Upper lobe of left lung (tissue), 6 donors: Measurements from ENCODE around the gene PHKB. TPM values are rescaled to one million over a fixed set of nuclear protein-coding genes. Genes with fewer than 3 reads are reported as not detected.

ENCODE experiments used
- ATAC-seq, 2 donors: fragments of 200-7000 bp; cut with Tn5 transposase; one replicate each; pipeline ENCODE4 v1.9.1; 2022; ENCODE audit warnings: mild to moderate bottlenecking in 2 of 2, moderate library complexity in 2 of 2; ENCODE audit not compliant: low FRiP score in 2 of 2
- DNase-seq, 2 donors: peaks; one replicate each; pipeline ENCODE4 v3.0.0-alpha.2; 2019 to 2020
- H3K27ac ChIP-seq, 4 donors: fragments of 200-600 bp; sonication (generic); one replicate each; pipeline ENCODE4 v1.5.1; 2016 to 2019
- H3K27me3 ChIP-seq, 4 donors: fragments of 200-600 bp; sonication (generic); one replicate each; pipeline ENCODE4 v1.5.1; 2017 to 2019
- H3K36me3 ChIP-seq, 4 donors: fragments of 200-600 bp; sonication (generic); one replicate each; pipeline ENCODE4 v1.5.1; 2016 to 2019
- H3K4me1 ChIP-seq, 4 donors: fragments of 200-600 bp; sonication (generic); one replicate each; pipeline ENCODE4 v1.5.1; 2018 to 2019
- H3K4me3 ChIP-seq, 4 donors: fragments of 200-600 bp; sonication (generic); one replicate each; pipeline ENCODE4 v1.5.1; 2017 to 2019; ENCODE audit warnings: mild to moderate bottlenecking in 2 of 4, moderate library complexity in 1 of 4
- H3K9me3 ChIP-seq, 4 donors: fragments of 200-600 bp; sonication (generic); one replicate each; pipeline ENCODE4 v1.5.1; 2018 to 2019
- EP300 ChIP-seq, 4 donors: sonication (generic); formaldehyde crosslinking; IDR thresholded peaks; one replicate each; pipeline ENCODE4 v1.5.1; 2017; ENCODE audit warnings: antibody characterized with exemption in 4 of 4, control low read depth in 2 of 4
- POLR2A ChIP-seq, 4 donors: fragments of 450-650 bp; IDR thresholded peaks; one replicate each; pipeline ENCODE4 v1.5.1; 2016 to 2017; ENCODE audit warnings: antibody characterized with exemption in 4 of 4, mild to moderate bottlenecking in 2 of 4
- POLR2AphosphoS5 ChIP-seq, 2 donors: sonication (generic); formaldehyde crosslinking; IDR thresholded peaks; one replicate each; pipeline ENCODE4 v1.5.1; 2017; ENCODE audit warnings: antibody characterized with exemption in 2 of 2
- WGBS, 2 donors: methylation state at CpG; one replicate each; pipeline ENCODE4 v1.1.5; 2017 to 2018; 5-methylcytosine and 5-hydroxymethylcytosine counted together
- total RNA-seq, 6 donors: library from RNA; depleted of rRNA in 4 of 6; stranded (reverse); fragments of >200 nt in 4 of 6; gene quantifications; one replicate each; pipeline versions ENCODE4 v1.1.0 to v1.2.1, GENCODE V29; 2016 to 2021
- TF ChIP-seq, protein P1 (sequence below), 6 experiments: fragments of 450-650 bp in 4 of 6; fragments of 200-600 bp in 2 of 6; sonication (generic) in 2 of 6; IDR thresholded peaks; one replicate each; pipeline ENCODE4 v1.5.1; 2016 to 2019; ENCODE audit warnings: antibody characterized with exemption in 6 of 6
- donor health status: DM: no; HTN: no; CAD: no; lungs with moderate emphysema.
- donor health status: DM: no; HTN: yes; CAD: no; lungs with severe emphysema.

Gene PHKB
- total RNA-seq, 6 donors from 2014 or later = 63.0 to 135 (median 78.5) TPM

DNA sequence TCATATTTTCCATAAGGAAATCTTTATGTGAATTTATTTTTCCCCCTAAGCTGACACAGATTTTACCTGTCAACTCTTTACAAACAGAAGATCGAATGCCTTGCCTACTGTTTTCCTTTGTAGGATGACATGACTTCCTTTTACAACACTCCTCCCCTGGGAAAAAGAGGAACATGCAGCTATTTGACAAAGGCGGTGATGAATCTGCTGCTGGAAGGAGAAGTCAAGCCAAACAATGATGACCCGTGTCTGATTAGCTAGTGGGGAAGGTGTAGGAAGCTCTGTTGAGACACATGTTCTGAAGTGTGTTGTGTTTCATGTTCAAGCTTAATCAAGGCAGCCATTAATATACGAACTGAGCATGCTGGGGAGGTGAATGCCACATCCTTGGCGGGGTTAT lies 238.0 kb downstream of the PHKB start:
- Histone ChIP-seq H3K27me3 (no peaks in the 10 kb centered on the region), H3K9me3 (no peaks in the 10 kb centered on the region), H3K4me1 (no peaks in the 10 kb centered on the region), H3K36me3 (peaks cover 18 to 58% (median 34%) of the 10 kb centered on the region in 4 donors), H3K27ac (no peak overlapping the region), H3K4me3 (no peak overlapping the region)
- no peak for TF ChIP-seq POLR2AphosphoS5 (IDR thresholded peaks at IDR 0.05)
- no peak for TF ChIP-seq EP300 (IDR thresholded peaks at IDR 0.05)
- no peak for TF ChIP-seq POLR2A (IDR thresholded peaks at IDR 0.05)
- TF ChIP-seq, protein P1, sequence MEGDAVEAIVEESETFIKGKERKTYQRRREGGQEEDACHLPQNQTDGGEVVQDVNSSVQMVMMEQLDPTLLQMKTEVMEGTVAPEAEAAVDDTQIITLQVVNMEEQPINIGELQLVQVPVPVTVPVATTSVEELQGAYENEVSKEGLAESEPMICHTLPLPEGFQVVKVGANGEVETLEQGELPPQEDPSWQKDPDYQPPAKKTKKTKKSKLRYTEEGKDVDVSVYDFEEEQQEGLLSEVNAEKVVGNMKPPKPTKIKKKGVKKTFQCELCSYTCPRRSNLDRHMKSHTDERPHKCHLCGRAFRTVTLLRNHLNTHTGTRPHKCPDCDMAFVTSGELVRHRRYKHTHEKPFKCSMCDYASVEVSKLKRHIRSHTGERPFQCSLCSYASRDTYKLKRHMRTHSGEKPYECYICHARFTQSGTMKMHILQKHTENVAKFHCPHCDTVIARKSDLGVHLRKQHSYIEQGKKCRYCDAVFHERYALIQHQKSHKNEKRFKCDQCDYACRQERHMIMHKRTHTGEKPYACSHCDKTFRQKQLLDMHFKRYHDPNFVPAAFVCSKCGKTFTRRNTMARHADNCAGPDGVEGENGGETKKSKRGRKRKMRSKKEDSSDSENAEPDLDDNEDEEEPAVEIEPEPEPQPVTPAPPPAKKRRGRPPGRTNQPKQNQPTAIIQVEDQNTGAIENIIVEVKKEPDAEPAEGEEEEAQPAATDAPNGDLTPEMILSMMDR (IDR thresholded peaks at IDR 0.05) = no peak
- DNase-seq = no peak
- no peak for ATAC-seq
- 70 to 82% methylated on average over 5 of the region's 5 CpGs for WGBS, 2 donors

- Histone ChIP-seq H3K27ac (no peak overlapping the region), H3K9me3 (no peaks in the 10 kb centered on the region), H3K27me3 (no peaks in the 10 kb centered on the region), H3K4me1 (no peaks in the 10 kb centered on the region), H3K36me3 (peaks cover 11 to 39% (median 24%) of the 10 kb centered on the region in 4 donors), H3K4me3 (no peak overlapping the region)
- WGBS, 2 donors = 74 to 79% methylated on average over 6 of the region's 6 CpGs
- no peak for DNase-seq
- no peak for TF ChIP-seq POLR2A (IDR thresholded peaks at IDR 0.05)
- no peak for TF ChIP-seq POLR2AphosphoS5 (IDR thresholded peaks at IDR 0.05)
- TF ChIP-seq, protein P1 (IDR thresholded peaks at IDR 0.05) = no peak
- no peak for TF ChIP-seq EP300 (IDR thresholded peaks at IDR 0.05)
- ATAC-seq = no peak
Measured at GRCh38 chr16:47700857-47701587, 239.9 kb downstream of the PHKB start.

DNA sequence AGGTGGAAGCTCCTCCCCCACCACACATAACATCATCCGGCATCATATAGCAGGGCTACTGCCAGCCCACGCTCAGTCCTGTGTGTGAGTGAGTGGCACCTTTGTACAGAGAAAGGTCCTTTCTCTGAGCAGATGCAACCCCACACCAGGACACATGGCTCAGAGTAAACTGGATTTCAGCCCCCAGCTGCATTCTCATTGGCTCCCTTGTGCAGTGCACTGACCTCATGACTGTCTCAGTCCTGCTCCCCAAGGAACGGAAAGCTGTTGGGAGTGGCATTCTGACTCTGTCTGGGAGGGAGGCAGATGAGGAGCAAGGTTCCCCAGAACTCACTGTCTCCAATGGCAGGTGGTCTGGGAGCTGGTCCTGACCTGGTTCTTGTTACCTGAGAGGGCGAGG lies 244.1 kb downstream of the PHKB start:
- DNase-seq = no peak
- Histone ChIP-seq H3K27me3 (no peaks in the 10 kb centered on the region), H3K27ac (no peak overlapping the region), H3K4me1 (no peaks in the 10 kb centered on the region), H3K36me3 (no peaks in the 10 kb centered on the region), H3K4me3 (no peak overlapping the region), H3K9me3 (no peaks in the 10 kb centered on the region)
- TF ChIP-seq, protein P1 (IDR thresholded peaks at IDR 0.05) = no peak
- TF ChIP-seq EP300 (IDR thresholded peaks at IDR 0.05) = no peak
- TF ChIP-seq POLR2AphosphoS5 (IDR thresholded peaks at IDR 0.05) = no peak
- TF ChIP-seq POLR2A (IDR thresholded peaks at IDR 0.05) = no peak
- WGBS, 2 donors = 84 to 97% methylated on average over 2 to 4 of the region's 4 CpGs
- ATAC-seq = no peak

- WGBS, 2 donors = 97 to 98% methylated on average over 4 of the region's 4 CpGs
- no peaks in the 10 kb centered on the region for H3K36me3 ChIP-seq
- no peaks in the 10 kb centered on the region for H3K9me3 ChIP-seq
- no peak for TF ChIP-seq POLR2A (IDR thresholded peaks at IDR 0.05)
- no peak for TF ChIP-seq POLR2AphosphoS5 (IDR thresholded peaks at IDR 0.05)
- TF ChIP-seq, protein P1 (IDR thresholded peaks at IDR 0.05) = no peak
- no peak for TF ChIP-seq EP300 (IDR thresholded peaks at IDR 0.05)
- DNase-seq (no peak), ATAC-seq (no peak)
- H3K4me3 ChIP-seq = no peak overlapping the region
- H3K27ac ChIP-seq = no peak overlapping the region
- peaks cover 0 to 13% (median 5%) of the 10 kb centered on the region in 4 donors for H3K4me1 ChIP-seq
- no peaks in the 10 kb centered on the region for H3K27me3 ChIP-seq
Measured at GRCh38 chr16:47711809-47712208, 250.7 kb downstream of the PHKB start.
